HCT116 (cell line): ENCODE measurements around the gene IL10RB. TPM values are rescaled to one million over a fixed set of nuclear protein-coding genes. Genes with fewer than 3 reads are reported as not detected.
"Not testable (repeated sequence)": the region's sequence is repeated elsewhere in the genome, so short reads cannot be mapped to it uniquely, and the experiment has no call there.

Experiments used
- ATAC-seq: fragments of 200-7000 bp; cut with Tn5 transposase; 2 replicates; pipeline ENCODE4 v1.9.1; 2020; ENCODE audit warnings: mild to moderate bottlenecking, moderate library complexity
- BruUV-seq: library from RNA; stranded (reverse); fragments of 400-500 nt; replicated peaks from 2 replicates; lab custom pipeline; 2021; lab: Mats Ljungman, UMichigan
- CTCF ChIA-PET: fragments of 300-600 bp; sonication (Branson Sonifier 250); formaldehyde crosslinking; loops from one replicate; lab custom pipeline; 2021; ENCODE audit warnings: antibody characterized with exemption; lab: Charles Lee
- POLR2A ChIA-PET: fragments of 300-600, 350-600 bp; sonication (Branson Sonifier 250); formaldehyde crosslinking; loops from one replicate; lab custom pipeline; 2021; ENCODE audit warnings: antibody characterized with exemption; lab: Charles Lee
- RAD21 ChIA-PET, 2 experiments: fragments of 300-600 bp; sonication (Branson Sonifier 250); formaldehyde crosslinking; loops; one replicate each; lab custom pipeline; 2023; ENCODE audit warnings: low total read pairs in 2 of 2; ENCODE audit not compliant: uncharacterized antibody in 2 of 2, unreplicated experiment in 2 of 2, low non-redundant PET in 1 of 2; lab: Charles Lee
- DNase-seq: peaks from one replicate; pipeline ENCODE4 v3.0.0-alpha.2; 2010; ENCODE audit warnings: low read depth, low spot score
- H2AFZ ChIP-seq: fragments of 200-600 bp; shearing (Covaris generic), sonication (generic); 2 replicates; pipeline ENCODE4 v1.6.1; 2017; ENCODE audit warnings: low read depth, mixed run types, mixed read lengths, antibody characterized with exemption, low read length; ENCODE audit not compliant: poor library complexity, severe bottlenecking
- H3K27ac ChIP-seq: 2 replicates; pipeline ENCODE4 v1.5.1; 2012; ENCODE audit warnings: low read depth, low read length
- H3K27me3 ChIP-seq: fragments of 200-600 bp; sonication (generic); 2 replicates; pipeline ENCODE4 v1.6.1; 2016; ENCODE audit warnings: mixed run types, low read length, mixed read lengths; ENCODE audit not compliant: insufficient read depth
- H3K36me3 ChIP-seq, 2 experiments: fragments of 200-500 bp in 1 of 2; fragments of 200-600 bp in 1 of 2; sonication (Bioruptor generic) in 1 of 2; sonication (generic) in 1 of 2; 2 replicates each; pipeline versions ENCODE4 v1.5.1 to v1.6.1; 2014 to 2016; ENCODE audit warnings: low read length in 2 of 2, inconsistent platforms in 1 of 2, mixed read lengths in 1 of 2, mixed run types in 1 of 2; ENCODE audit not compliant: insufficient read depth in 2 of 2, control insufficient read depth in 1 of 2
- H3K4me1 ChIP-seq, 2 experiments: fragments of 200-600 bp in 1 of 2; sonication (generic) in 1 of 2; 2 replicates each; pipeline versions ENCODE4 v1.5.1 to v1.6.1; 2012 to 2017; ENCODE audit warnings: low read length in 2 of 2, inconsistent platforms in 1 of 2, mild to moderate bottlenecking in 1 of 2, mixed read lengths in 1 of 2, mixed run types in 1 of 2, moderate library complexity in 1 of 2; ENCODE audit not compliant: insufficient read depth in 2 of 2, control insufficient read depth in 1 of 2
- H3K4me2 ChIP-seq: fragments of 200-600 bp; sonication (generic); 2 replicates; pipeline ENCODE4 v1.6.1; 2017; ENCODE audit warnings: mixed run types, low read length, mixed read lengths
- H3K4me3 ChIP-seq, 2 experiments: fragments of 200-600 bp in 1 of 2; sonication (generic) in 1 of 2; replicated peaks in 1 of 2; 2 replicates each; pipeline ENCODE4 v1.5.1; 2011 to 2016; ENCODE audit warnings: low read length in 2 of 2, control low read depth in 1 of 2, low read depth in 1 of 2, mild to moderate bottlenecking in 1 of 2, mixed read lengths in 1 of 2, mixed run types in 1 of 2
- H3K79me2 ChIP-seq: fragments of 200-600 bp; sonication (generic); 2 replicates; pipeline ENCODE4 v1.6.1; 2017; ENCODE audit warnings: mild to moderate bottlenecking, mixed run types, low read length, moderate library complexity, mixed read lengths; ENCODE audit not compliant: insufficient read depth
- H3K9ac ChIP-seq: fragments of 200-600 bp; sonication (generic); 2 replicates; pipeline ENCODE4 v1.6.1; 2016; ENCODE audit warnings: low read length, mixed read lengths
- H3K9me2 ChIP-seq: fragments of 200-600 bp; sonication (generic), shearing (Covaris generic); 2 replicates; pipeline ENCODE4 v1.6.1; 2017; ENCODE audit warnings: mixed run types, mild to moderate bottlenecking, moderate library complexity; ENCODE audit not compliant: insufficient read depth
- H3K9me3 ChIP-seq, 2 experiments: fragments of 200-500 bp in 1 of 2; fragments of 200-600 bp in 1 of 2; sonication (Bioruptor generic) in 1 of 2; sonication (generic) in 1 of 2; 2 replicates each; pipeline ENCODE4 v1.6.1; 2014 to 2017; ENCODE audit warnings: low read length in 2 of 2, mixed read lengths in 2 of 2, inconsistent platforms in 1 of 2, low read depth in 1 of 2, mild to moderate bottlenecking in 1 of 2, mixed run types in 1 of 2, moderate library complexity in 1 of 2; ENCODE audit not compliant: control insufficient read depth in 1 of 2, insufficient read depth in 1 of 2
- H4K20me1 ChIP-seq: fragments of 200-600 bp; sonication (generic), shearing (Covaris generic); 2 replicates; pipeline ENCODE4 v1.6.1; 2017; ENCODE audit warnings: mixed run types, mild to moderate bottlenecking, moderate library complexity; ENCODE audit not compliant: insufficient read depth
- REST ChIP-seq: IDR thresholded peaks from 2 replicates; pipeline ENCODE4 v1.6.1; 2012; ENCODE audit warnings: low read depth
- SIN3A ChIP-seq: IDR thresholded peaks from 2 replicates; pipeline ENCODE4 v1.6.1; 2012; ENCODE audit warnings: low read depth
- intact Hi-C: fragments of 100-400 bp; cut with micrococcal nuclease; formaldehyde crosslinking; loops from 2 replicates; pipeline ENCODE4 v1.10.0; 2022
- total RNA-seq: library from RNA; stranded (reverse); gene quantifications from one replicate; pipeline ENCODE4 v1.2.1, GENCODE V29; 2021; ENCODE audit not compliant: unreplicated experiment

The IL10RB gene
- total RNA-seq, 1 experiment from 2014 or later = 13.7 TPM

- Histone ChIP-seq H3K9me3 (no peaks in the 10 kb centered on the region), H4K20me1 (no peaks in the 10 kb centered on the region), H3K4me2 (no peak overlapping the region), H3K4me3 (no peak overlapping the region), H3K9ac (no peak overlapping the region), H3K27me3 (no peaks in the 10 kb centered on the region), H3K27ac (no peak overlapping the region), H3K79me2 (no peaks in the 10 kb centered on the region), H2AFZ (no peak overlapping the region), H3K4me1 (no peaks in the 10 kb centered on the region), H3K36me3 (peaks cover 19 to 29% of the 10 kb centered on the region in 2 experiments; a peak in 3 of 4 replicates), H3K9me2 (no peaks in the 10 kb centered on the region)
- RAD21 ChIA-PET = no interaction called here
- intact Hi-C loops = no loop called here
- TF ChIP-seq REST (no peak), SIN3A (no peak)
- CTCF ChIA-PET = interaction anchor here (1.1 kb wide), 1 partner anchor 155 kb away, joined by 3 read pairs; no protein-coding TSS in a partner anchor
- POLR2A ChIA-PET = no interaction called here
- BruUV-seq = no TSS peak
- DNase-seq = no peak
- ATAC-seq = no peak
Observed at GRCh38 chr21:33251119-33251518, 15.0 kb upstream of the IL10RB start.

GRCh38 chr21:33253382-33253781, 12.8 kb upstream of the IL10RB start:
- H3K4me1 ChIP-seq, H4K20me1 ChIP-seq, H3K9ac ChIP-seq, H2AFZ ChIP-seq, H3K9me2 ChIP-seq, BruUV-seq, H3K79me2 ChIP-seq, H3K27me3 ChIP-seq, CTCF ChIA-PET, RAD21 ChIA-PET, H3K9me3 ChIP-seq, H3K4me3 ChIP-seq, POLR2A ChIA-PET, H3K4me2 ChIP-seq, intact Hi-C loops, ATAC-seq, H3K27ac ChIP-seq, DNase-seq: not testable (repeated sequence)
- H3K36me3 ChIP-seq = peaks cover 9 to 11% of the 10 kb centered on the region in 2 experiments; a peak in 3 of 4 replicates
